Measurements from ENCODE around the gene ZNF79.

Gene ZNF79

GRCh38 chr9:127415657-127416056, 8.5 kb upstream of the ZNF79 start:
- H3K4me3 ChIP-seq (replicated peaks; ENCODE audit: low read depth, low read length), result no peak overlapping the region
- TF ChIP-seq, protein P1, sequence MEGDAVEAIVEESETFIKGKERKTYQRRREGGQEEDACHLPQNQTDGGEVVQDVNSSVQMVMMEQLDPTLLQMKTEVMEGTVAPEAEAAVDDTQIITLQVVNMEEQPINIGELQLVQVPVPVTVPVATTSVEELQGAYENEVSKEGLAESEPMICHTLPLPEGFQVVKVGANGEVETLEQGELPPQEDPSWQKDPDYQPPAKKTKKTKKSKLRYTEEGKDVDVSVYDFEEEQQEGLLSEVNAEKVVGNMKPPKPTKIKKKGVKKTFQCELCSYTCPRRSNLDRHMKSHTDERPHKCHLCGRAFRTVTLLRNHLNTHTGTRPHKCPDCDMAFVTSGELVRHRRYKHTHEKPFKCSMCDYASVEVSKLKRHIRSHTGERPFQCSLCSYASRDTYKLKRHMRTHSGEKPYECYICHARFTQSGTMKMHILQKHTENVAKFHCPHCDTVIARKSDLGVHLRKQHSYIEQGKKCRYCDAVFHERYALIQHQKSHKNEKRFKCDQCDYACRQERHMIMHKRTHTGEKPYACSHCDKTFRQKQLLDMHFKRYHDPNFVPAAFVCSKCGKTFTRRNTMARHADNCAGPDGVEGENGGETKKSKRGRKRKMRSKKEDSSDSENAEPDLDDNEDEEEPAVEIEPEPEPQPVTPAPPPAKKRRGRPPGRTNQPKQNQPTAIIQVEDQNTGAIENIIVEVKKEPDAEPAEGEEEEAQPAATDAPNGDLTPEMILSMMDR (IDR thresholded peaks at IDR 0.05; ENCODE audit: low read depth, low read length, missing control alignments), result no peak
- DNase-seq (ENCODE audit: extremely low read depth, low read depth), result no peak

GRCh38 chr9:127417131-127418036, 6.8 kb upstream of the ZNF79 start:
- DNase-seq (ENCODE audit: extremely low read depth, low read depth), result peak; percentile 86
- TF ChIP-seq, protein P1 (IDR thresholded peaks at IDR 0.05; ENCODE audit: low read depth, low read length, missing control alignments), result no peak
- H3K4me3 ChIP-seq (replicated peaks; ENCODE audit: low read depth, low read length), result no peak overlapping the region

DNA sequence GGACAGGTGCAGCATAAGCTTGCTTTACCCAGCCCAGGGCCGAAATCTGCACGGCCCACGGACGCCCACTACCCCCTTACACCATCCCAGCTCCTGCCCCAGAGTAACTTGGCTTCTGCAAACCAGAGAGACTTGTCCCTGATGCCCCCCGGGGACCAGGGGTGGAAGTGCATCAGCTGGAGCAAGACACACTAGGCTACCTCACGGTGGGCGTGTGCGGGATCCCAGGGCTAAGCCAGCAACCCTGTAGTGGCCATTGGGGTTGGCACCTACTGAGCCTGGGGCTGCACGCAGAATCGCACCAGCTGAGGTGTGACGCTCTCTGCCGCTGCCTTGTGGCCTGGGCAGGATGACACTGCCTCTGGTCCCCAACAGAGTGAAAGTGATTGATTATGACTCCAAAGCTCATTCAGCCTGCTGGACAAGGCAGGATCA, 6.1 kb upstream of the ZNF79 start:
- no peak overlapping the region for H3K4me3 ChIP-seq (replicated peaks; ENCODE audit: low read depth, low read length)
- TF ChIP-seq, protein P1 (IDR thresholded peaks at IDR 0.05; ENCODE audit: low read depth, low read length, missing control alignments), result peak; percentile 25
- DNase-seq (ENCODE audit: extremely low read depth, low read depth), result no peak

DNA sequence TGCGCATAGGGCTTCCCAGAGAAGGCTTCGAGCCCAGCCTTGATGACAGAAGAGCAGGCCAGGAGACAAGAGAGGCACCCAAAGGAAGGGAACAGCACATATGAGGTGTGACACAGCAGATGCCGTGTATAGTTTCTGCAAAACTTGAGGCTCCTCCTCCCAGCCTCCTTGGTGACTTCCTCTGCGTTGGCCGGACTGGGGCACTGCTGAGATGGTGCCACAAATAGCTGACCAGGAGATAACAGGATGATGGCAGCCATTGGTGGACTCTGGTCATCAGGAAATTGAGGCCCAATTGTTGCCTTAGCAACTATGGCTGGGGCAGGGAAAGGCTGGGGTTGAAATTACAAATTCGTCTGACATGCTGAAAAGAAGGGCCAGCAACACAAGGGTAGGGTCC, 4.8 kb upstream of the ZNF79 start:
- no peak overlapping the region for H3K4me3 ChIP-seq (replicated peaks; ENCODE audit: low read depth, low read length)
- TF ChIP-seq, protein P1 (IDR thresholded peaks at IDR 0.05; ENCODE audit: low read depth, low read length, missing control alignments), result no peak
- DNase-seq (ENCODE audit: extremely low read depth, low read depth), result no peak

DNA sequence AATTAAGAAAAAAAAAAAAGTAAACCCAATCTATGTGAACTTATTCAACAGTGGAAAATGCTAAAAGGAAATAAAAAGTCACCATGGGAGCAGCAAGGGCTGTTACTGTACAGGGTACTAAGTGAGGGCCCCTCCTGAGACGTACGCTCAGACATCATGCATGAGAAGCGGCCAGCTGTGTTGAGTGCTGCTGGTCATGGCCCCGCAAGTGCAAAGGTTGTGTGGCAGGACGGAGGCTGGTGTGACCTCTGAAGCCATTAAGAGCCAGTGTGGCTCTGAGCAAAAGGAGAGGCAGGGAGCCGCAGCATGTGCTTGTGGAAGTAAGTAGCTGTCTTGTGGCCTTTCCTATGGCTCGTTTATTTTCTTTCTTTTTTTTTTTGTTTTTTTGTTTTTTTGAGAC, 3.1 kb upstream of the ZNF79 start:
- TF ChIP-seq, protein P1 (IDR thresholded peaks at IDR 0.05; ENCODE audit: low read depth, low read length, missing control alignments), result no peak
- no peak for DNase-seq (ENCODE audit: extremely low read depth, low read depth)
- H3K4me3 ChIP-seq (replicated peaks; ENCODE audit: low read depth, low read length), result no peak overlapping the region

GRCh38 chr9:127422133-127422782, 1.9 kb upstream of the ZNF79 start:
- peak overlapping the region; percentile 94 for H3K4me3 ChIP-seq (replicated peaks; ENCODE audit: low read depth, low read length)
- DNase-seq (ENCODE audit: extremely low read depth, low read depth), result no peak
- TF ChIP-seq, protein P1 (IDR thresholded peaks at IDR 0.05; ENCODE audit: low read depth, low read length, missing control alignments), result no peak
